IPS-15b (cell line): ENCODE results near the gene QSOX1.

Experiments used
- H3K27me3 ChIP-seq: one replicate; pipeline ENCODE4 v1.6.1; 2013; ENCODE audit warnings: low read length; ENCODE audit not compliant: control insufficient read depth, insufficient read depth
- H3K36me3 ChIP-seq: one replicate; pipeline ENCODE4 v1.6.1; 2013; ENCODE audit warnings: low read length; ENCODE audit not compliant: control insufficient read depth, insufficient read depth
- H3K4me1 ChIP-seq: one replicate; pipeline ENCODE4 v1.6.1; 2013; ENCODE audit warnings: mild to moderate bottlenecking, low read length; ENCODE audit not compliant: control insufficient read depth, insufficient read depth
- H3K4me3 ChIP-seq: one replicate; pipeline ENCODE4 v1.5.1; 2013; ENCODE audit warnings: low read depth, low read length
- H3K9ac ChIP-seq: one replicate; pipeline ENCODE4 v1.6.1; 2013; ENCODE audit warnings: low read depth, mild to moderate bottlenecking, low read length
- H3K9me3 ChIP-seq: one replicate; pipeline ENCODE4 v1.6.1; 2013; ENCODE audit warnings: mild to moderate bottlenecking, low read length; ENCODE audit not compliant: control insufficient read depth, insufficient read depth

Gene QSOX1

DNA sequence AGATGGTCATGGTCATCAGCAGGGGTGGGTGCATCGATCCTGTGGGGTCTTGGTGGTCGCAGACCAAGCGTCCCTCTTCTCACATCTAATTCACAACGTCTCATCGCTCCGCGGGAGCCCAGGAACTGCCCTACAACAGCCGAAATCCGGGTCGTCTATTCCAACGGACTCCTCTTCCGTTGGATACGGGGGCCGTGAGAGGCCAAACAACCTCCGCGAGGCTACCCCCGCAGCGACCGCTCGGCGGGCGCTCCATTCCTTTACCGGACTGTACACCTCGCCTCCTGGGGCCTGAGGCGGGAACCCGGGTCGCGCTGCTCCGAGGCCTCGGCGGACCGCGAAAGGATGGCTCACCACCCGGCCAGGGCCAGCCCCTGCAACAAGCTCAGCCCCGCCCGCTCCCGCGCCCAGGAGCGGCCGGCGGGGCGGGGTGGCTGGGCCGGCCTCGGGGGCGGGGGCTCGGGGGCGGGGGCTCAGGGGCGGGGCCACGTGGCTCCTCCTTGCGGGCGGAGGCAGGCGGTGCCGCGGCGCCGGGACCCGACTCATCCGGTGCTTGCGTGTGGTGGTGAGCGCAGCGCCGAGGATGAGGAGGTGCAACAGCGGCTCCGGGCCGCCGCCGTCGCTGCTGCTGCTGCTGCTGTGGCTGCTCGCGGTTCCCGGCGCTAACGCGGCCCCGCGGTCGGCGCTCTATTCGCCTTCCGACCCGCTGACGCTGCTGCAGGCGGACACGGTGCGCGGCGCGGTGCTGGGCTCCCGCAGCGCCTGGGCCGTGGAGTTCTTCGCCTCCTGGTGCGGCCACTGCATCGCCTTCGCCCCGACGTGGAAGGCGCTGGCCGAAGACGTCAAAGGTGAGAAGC, at the start of gene QSOX1:
Gene QSOX1 (plus strand): TSS at position 545 of the 857 bp plus-strand sequence. CDS start 39 bp downstream, at position 584.
- peaks cover 3% of the 10 kb centered on the region for H3K4me1 ChIP-seq
- H3K9ac ChIP-seq = peak within 1 kb of the TSS; percentile 67
- no peaks in the 10 kb centered on the region for H3K9me3 ChIP-seq
- H3K4me3 ChIP-seq = peak within 1 kb of the TSS; percentile 93
- H3K36me3 ChIP-seq = no peaks in the 10 kb centered on the region
- H3K27me3 ChIP-seq = peaks cover 39% of the 10 kb centered on the region

DNA sequence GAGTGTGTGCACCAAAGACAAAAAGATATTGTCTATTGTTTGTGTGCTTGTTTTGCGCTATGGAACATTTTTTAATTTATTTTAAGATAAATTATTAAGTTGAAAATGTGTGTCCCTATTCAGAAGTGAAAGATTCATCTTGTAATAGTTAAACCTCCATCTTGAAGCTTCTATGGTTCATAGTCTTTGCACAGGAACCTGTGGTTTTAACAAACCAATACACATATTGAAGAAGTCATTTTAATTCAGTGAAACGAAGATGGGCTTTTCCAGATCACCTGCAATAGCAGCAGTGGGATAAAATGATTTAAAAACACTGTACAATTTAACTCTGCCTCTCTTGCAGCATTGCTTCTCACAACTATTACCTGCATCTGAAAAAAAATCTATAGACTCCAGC, 42.6 kb upstream of the QSOX1 start:
- Histone ChIP-seq H3K27me3 (no peaks in the 10 kb centered on the region), H3K4me3 (no peak overlapping the region), H3K9me3 (no peaks in the 10 kb centered on the region), H3K36me3 (peaks cover 8% of the 10 kb centered on the region), H3K9ac (no peak overlapping the region), H3K4me1 (no peaks in the 10 kb centered on the region)

DNA sequence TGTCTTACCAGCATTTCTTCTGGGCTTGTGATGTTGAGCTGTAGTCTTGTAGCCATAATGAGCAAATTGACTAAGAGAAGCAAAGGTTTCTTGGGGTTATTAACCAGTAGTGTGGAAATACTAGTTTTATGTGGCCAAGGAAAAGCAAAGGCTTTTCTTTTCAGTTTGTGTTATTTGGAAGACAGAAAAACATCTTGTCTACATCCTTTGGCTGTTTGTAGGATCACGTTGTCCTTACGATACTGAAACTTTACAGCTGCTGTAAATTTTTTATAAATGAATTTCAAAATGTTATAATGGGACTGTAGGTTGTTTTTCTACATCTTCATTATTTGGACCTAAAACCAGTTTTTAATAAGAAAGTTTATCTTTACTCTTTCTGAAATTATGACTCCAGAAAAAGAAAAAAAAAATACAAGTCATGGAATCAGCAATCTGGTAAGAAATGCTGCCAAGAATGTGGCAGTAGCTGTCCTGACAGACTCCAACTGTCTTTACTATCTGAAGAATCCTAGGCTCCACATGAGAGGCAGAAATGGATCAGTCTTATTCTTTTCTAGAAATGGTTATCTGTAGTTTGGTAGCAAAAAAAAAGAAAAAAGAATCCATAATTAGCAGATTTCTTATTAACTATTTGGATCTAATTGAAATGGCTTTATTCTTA, 41.6 kb upstream of the QSOX1 start:
- H3K36me3 ChIP-seq = peaks cover 8% of the 10 kb centered on the region
- no peak overlapping the region for H3K4me3 ChIP-seq
- no peaks in the 10 kb centered on the region for H3K4me1 ChIP-seq
- no peaks in the 10 kb centered on the region for H3K27me3 ChIP-seq
- H3K9me3 ChIP-seq = no peaks in the 10 kb centered on the region
- H3K9ac ChIP-seq = no peak overlapping the region

- Histone ChIP-seq H3K36me3 (peaks cover 8% of the 10 kb centered on the region), H3K4me1 (no peaks in the 10 kb centered on the region), H3K4me3 (no peak overlapping the region), H3K9me3 (no peaks in the 10 kb centered on the region), H3K9ac (no peak overlapping the region), H3K27me3 (no peaks in the 10 kb centered on the region)
Observed at GRCh38 chr1:180114396-180114945, 40.2 kb upstream of the QSOX1 start.

DNA sequence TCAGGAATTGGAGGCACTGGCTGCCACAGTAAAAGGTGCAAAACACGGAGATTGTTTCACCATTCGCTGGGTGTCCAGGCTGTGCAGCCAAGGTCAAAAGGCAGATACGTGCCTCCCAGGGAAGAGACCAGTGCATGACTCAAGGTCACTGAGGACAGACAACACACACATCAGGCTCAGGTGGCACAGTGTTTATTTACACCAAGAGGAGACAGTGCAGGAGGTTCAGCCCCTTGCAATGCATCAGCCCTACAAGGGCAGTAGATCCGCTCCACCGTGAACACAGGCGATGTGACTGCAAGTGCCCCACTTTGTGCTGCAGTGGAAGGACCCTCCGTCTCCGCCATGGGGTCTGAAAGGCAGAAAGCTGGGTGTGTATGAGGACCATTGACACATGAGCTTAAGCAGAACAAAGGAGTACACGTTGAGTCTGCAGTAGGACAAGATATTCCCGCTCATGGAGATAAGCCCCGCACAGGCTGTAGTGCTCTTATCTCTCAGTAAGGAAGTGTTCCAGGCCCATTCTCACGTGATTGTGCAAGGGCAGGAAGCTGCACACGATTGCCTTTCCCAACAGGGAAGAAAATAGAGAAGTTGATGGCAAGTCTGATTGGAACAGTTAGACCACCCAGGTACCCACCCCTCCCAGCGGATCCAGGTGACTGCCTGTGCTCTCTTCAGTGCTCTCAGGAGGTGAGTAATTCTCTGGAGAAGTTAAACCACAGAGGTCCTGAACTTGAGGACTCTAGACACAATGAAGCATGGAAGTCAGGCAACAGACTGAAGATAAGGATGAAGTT, 37.5 kb upstream of the QSOX1 start:
- no peaks in the 10 kb centered on the region for H3K9me3 ChIP-seq
- H3K4me3 ChIP-seq = no peak overlapping the region
- no peaks in the 10 kb centered on the region for H3K27me3 ChIP-seq
- no peaks in the 10 kb centered on the region for H3K36me3 ChIP-seq
- no peak overlapping the region for H3K9ac ChIP-seq
- H3K4me1 ChIP-seq = no peaks in the 10 kb centered on the region

- H3K9me3 ChIP-seq = no peaks in the 10 kb centered on the region
- H3K4me3 ChIP-seq = no peak overlapping the region
- H3K36me3 ChIP-seq = no peaks in the 10 kb centered on the region
- H3K27me3 ChIP-seq = no peaks in the 10 kb centered on the region
- no peak overlapping the region for H3K9ac ChIP-seq
- H3K4me1 ChIP-seq = no peaks in the 10 kb centered on the region
Observed at GRCh38 chr1:180117764-180118116, 36.9 kb upstream of the QSOX1 start.

DNA sequence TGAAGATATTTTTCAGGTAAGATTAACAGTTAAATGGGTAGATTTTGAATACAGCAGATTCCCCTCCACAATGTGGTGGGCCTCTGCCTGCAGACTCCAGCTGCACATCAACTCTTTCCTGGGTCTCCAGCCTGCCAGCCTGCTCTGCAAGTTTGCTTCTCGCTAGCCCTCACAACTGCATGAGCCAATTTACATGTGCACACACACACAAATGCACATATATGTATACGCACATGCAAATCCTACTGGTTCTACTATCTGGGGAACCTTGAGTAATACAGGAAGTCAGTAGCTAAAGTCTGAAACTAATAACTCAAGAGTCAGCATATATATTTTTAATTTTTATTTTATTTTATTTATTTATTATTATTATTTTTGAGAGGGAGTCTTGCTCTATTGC, 34.8 kb upstream of the QSOX1 start:
- no peak overlapping the region for H3K4me3 ChIP-seq
- H3K36me3 ChIP-seq = no peaks in the 10 kb centered on the region
- no peaks in the 10 kb centered on the region for H3K27me3 ChIP-seq
- no peaks in the 10 kb centered on the region for H3K4me1 ChIP-seq
- no peak overlapping the region for H3K9ac ChIP-seq
- no peaks in the 10 kb centered on the region for H3K9me3 ChIP-seq

DNA sequence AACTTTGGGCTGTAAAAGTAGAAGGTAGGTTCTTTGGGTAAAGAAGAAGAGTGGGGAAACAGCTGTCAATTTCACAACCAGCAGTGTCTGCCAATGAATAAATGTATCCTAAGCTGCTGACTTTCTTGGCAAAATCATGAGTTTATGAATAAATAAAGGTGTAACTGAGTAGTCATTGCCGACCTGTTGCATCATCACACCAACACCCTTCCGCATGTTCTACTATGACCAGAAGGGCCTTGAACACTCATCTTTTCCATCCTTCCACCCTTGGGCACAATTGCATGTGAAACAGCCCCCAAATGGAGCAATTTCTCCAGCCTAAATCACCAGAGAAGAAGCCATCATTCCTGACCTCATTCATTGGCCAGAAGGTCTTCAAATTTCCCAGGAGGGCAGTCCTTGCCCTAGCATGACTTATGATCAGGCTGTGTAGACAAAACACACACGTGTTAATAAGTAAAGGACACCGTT, 31.2 kb upstream of the QSOX1 start:
- no peak overlapping the region for H3K9ac ChIP-seq
- no peaks in the 10 kb centered on the region for H3K27me3 ChIP-seq
- H3K36me3 ChIP-seq = no peaks in the 10 kb centered on the region
- H3K4me1 ChIP-seq = no peaks in the 10 kb centered on the region
- no peaks in the 10 kb centered on the region for H3K9me3 ChIP-seq
- no peak overlapping the region for H3K4me3 ChIP-seq

DNA sequence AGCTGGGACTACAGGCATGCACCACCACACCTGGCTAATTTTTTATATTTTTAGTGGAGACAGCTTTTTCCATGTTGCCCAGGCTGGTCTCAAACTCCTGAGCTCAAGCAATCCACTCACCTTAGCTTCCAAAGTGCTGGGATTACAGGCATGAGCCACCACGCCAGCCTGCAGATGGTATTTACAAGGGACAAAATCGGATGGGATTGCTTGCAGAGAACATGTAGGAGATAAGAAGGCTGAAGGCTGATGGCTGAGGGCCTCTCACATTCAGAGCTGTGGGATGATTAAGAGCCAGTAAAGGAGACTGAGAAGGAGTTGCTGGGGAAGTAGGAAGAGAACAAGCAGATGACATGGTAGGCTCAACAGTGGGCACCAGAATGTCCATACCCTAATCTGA, 24.0 kb upstream of the QSOX1 start:
- Histone ChIP-seq H3K4me1 (peaks cover 3% of the 10 kb centered on the region), H3K36me3 (no peaks in the 10 kb centered on the region), H3K9me3 (no peaks in the 10 kb centered on the region), H3K4me3 (no peak overlapping the region), H3K9ac (no peak overlapping the region), H3K27me3 (no peaks in the 10 kb centered on the region)

DNA sequence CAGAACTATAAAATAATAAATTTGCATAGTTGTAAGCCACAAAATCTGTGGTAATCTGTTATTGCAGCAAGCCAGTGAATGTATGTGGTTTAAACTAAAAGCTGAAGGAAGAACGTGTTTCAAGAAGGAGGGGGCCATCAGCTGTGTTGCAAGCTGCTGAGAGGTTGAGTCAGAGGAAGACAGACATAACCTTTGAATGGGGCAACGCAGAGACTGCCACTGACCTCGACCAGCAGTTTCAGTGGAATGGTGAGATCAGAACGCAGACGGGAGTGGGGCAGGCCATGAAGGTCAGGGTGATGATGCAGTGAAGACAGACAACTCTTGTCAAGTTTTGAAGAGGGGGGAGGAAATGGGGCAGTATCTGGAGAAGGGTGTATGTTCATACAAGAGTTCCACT, 23.2 kb upstream of the QSOX1 start:
- Histone ChIP-seq H3K4me3 (no peak overlapping the region), H3K4me1 (peaks cover 3% of the 10 kb centered on the region), H3K36me3 (no peaks in the 10 kb centered on the region), H3K9ac (no peak overlapping the region), H3K27me3 (no peaks in the 10 kb centered on the region), H3K9me3 (no peaks in the 10 kb centered on the region)

DNA sequence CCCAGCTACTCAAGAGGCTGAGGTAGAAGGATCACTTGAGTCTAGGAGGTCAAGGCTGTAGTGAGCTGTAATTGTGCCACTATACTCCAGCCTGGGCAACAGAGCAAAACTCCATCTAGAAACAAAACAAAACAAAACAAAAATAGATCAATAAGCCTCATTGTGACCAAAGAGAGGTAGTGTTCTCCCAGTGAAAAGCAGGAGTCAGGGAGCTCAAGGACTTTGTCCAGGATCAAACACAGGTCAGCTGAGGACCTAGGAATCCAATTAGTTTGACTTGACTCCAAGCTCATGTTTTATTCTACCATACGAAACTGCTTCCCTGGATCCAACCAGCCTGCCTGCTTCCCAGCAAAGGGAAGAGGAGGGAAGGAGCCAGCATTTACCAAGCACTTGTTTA, 21.5 kb upstream of the QSOX1 start:
- Histone ChIP-seq H3K4me1 (peaks cover 3% of the 10 kb centered on the region), H3K36me3 (no peaks in the 10 kb centered on the region), H3K9me3 (no peaks in the 10 kb centered on the region), H3K9ac (no peak overlapping the region), H3K27me3 (no peaks in the 10 kb centered on the region), H3K4me3 (no peak overlapping the region)
